Smooth muscle cell (in vitro differentiated cells): ENCODE measurements around the gene KANSL1. TPM values are rescaled to one million over a fixed set of nuclear protein-coding genes. Genes with fewer than 3 reads are reported as not detected.

Experiments used
- DNase-seq: peaks from one replicate; lab custom pipeline; 2025; ENCODE audit not compliant: unreplicated experiment; lab: John Stamatoyannopoulos, UW
- H2AFZ ChIP-seq: fragments of 200-600 bp; sonication (generic); 2 replicates; pipeline ENCODE4 v1.6.0; 2016; ENCODE audit warnings: antibody characterized with exemption, low read depth, mild to moderate bottlenecking
- H3F3A ChIP-seq: fragments of 200-600 bp; sonication (generic); 2 replicates; pipeline ENCODE4 v1.6.0; 2017; ENCODE audit warnings: antibody characterized with exemption, low read depth
- H3K27ac ChIP-seq: fragments of 200-600 bp; sonication (generic); 2 replicates; pipeline ENCODE4 v1.5.1; 2016; ENCODE audit warnings: low read depth, mild to moderate bottlenecking
- H3K27me3 ChIP-seq: fragments of 200-600 bp; sonication (generic); 2 replicates; pipeline ENCODE4 v1.6.1; 2016; ENCODE audit warnings: low read depth, mild to moderate bottlenecking
- H3K36me3 ChIP-seq: fragments of 200-600 bp; sonication (generic); 2 replicates; pipeline ENCODE4 v1.5.1; 2016; ENCODE audit warnings: low read depth
- H3K4me1 ChIP-seq: fragments of 200-600 bp; sonication (generic); 2 replicates; pipeline ENCODE4 v1.5.1; 2016; ENCODE audit warnings: low read depth
- H3K4me2 ChIP-seq: fragments of 200-600 bp; sonication (generic); 2 replicates; pipeline ENCODE4 v1.6.0; 2016; ENCODE audit warnings: mild to moderate bottlenecking
- H3K4me3 ChIP-seq: fragments of 200-600 bp; sonication (generic); 2 replicates; pipeline ENCODE4 v1.5.1; 2016; ENCODE audit warnings: mild to moderate bottlenecking
- H3K79me2 ChIP-seq: fragments of 200-600 bp; sonication (generic); 2 replicates; pipeline ENCODE4 v1.6.0; 2016; ENCODE audit warnings: low read depth, mild to moderate bottlenecking
- H3K9ac ChIP-seq: fragments of 200-600 bp; sonication (generic); 2 replicates; pipeline ENCODE4 v1.6.0; 2016; ENCODE audit warnings: low read depth
- H3K9me3 ChIP-seq: fragments of 200-600 bp; sonication (generic); replicated peaks from 2 replicates; pipeline ENCODE4 v1.5.1; 2016; ENCODE audit warnings: low read depth
- H4K20me1 ChIP-seq: fragments of 200-600 bp; sonication (generic); 2 replicates; pipeline ENCODE4 v1.6.0; 2016; ENCODE audit warnings: low read depth
- WGBS: methylation state at CpG from one replicate; pipeline ENCODE4 v1.1.7; 2016; ENCODE audit warnings: low lambda C conversion rate; 5-methylcytosine and 5-hydroxymethylcytosine counted together
- polyA plus RNA-seq: library from polyadenylated mRNA; unstranded; fragments of >200 nt; fragmentation: Nextera tagmentation; extraction: Ambion mirVana; gene quantifications from 2 replicates; pipeline ENCODE4 v1.2.1, GENCODE V29; 2016
- total RNA-seq: library from RNA; depleted of rRNA; stranded (reverse); fragments of >200 nt; gene quantifications from 2 replicates; pipeline ENCODE4 v1.2.3, GENCODE V29; 2014
- TF ChIP-seq, protein P1 (sequence below): fragments of 200-600 bp; sonication (generic); IDR thresholded peaks from 2 replicates; pipeline ENCODE4 v1.5.1; 2017; ENCODE audit warnings: borderline replicate concordance, mild to moderate bottlenecking, antibody characterized with exemption; ENCODE audit not compliant: insufficient read depth, poor library complexity, severe bottlenecking

KANSL1 gene
- total and polyA plus RNA-seq, 2 experiments from 2014 or later: 16.9 to 69.7 TPM

DNA sequence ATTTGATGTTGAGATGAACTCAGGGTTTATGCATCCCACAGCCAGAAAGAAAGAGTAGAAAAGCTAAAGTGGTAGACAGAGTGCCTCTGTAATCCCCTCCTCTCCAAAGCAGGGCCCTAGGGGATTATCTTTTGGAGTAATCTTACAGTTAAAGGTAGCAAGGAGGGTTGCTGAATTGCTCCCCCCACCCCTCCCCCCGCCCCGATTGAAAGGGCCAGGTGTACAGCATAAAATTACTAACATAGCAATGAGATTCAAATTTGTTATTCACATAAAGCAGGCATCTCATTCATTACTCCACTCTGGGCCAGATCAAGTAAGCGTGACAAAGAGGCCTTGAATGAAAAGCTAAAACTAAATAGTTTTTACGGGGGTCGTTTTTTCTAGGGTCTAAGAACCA lies 121.4 kb downstream of the KANSL1 start:
- H4K20me1 ChIP-seq: peaks cover 94% of the 10 kb centered on the region
- H3K4me1 ChIP-seq: peaks cover 26% of the 10 kb centered on the region
- TF ChIP-seq, protein P1, sequence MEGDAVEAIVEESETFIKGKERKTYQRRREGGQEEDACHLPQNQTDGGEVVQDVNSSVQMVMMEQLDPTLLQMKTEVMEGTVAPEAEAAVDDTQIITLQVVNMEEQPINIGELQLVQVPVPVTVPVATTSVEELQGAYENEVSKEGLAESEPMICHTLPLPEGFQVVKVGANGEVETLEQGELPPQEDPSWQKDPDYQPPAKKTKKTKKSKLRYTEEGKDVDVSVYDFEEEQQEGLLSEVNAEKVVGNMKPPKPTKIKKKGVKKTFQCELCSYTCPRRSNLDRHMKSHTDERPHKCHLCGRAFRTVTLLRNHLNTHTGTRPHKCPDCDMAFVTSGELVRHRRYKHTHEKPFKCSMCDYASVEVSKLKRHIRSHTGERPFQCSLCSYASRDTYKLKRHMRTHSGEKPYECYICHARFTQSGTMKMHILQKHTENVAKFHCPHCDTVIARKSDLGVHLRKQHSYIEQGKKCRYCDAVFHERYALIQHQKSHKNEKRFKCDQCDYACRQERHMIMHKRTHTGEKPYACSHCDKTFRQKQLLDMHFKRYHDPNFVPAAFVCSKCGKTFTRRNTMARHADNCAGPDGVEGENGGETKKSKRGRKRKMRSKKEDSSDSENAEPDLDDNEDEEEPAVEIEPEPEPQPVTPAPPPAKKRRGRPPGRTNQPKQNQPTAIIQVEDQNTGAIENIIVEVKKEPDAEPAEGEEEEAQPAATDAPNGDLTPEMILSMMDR: no peak
- H3K36me3 ChIP-seq: peaks cover 2% of the 10 kb centered on the region
- no peaks in the 10 kb centered on the region for H3K27me3 ChIP-seq
- no peaks in the 10 kb centered on the region for H3K9me3 ChIP-seq
- DNase-seq: no peak
- no peak overlapping the region for H3K4me3 ChIP-seq
- H3K27ac ChIP-seq: peak overlapping the region; percentile 67
- H3F3A ChIP-seq: no peaks in the 10 kb centered on the region
- H3K79me2 ChIP-seq: peaks cover 79% of the 10 kb centered on the region
- H3K9ac ChIP-seq: no peak overlapping the region
- WGBS: 84% methylated on average over 5 of the region's 5 CpGs
- H3K4me2 ChIP-seq: no peak overlapping the region
- H2AFZ ChIP-seq: no peak overlapping the region

DNA sequence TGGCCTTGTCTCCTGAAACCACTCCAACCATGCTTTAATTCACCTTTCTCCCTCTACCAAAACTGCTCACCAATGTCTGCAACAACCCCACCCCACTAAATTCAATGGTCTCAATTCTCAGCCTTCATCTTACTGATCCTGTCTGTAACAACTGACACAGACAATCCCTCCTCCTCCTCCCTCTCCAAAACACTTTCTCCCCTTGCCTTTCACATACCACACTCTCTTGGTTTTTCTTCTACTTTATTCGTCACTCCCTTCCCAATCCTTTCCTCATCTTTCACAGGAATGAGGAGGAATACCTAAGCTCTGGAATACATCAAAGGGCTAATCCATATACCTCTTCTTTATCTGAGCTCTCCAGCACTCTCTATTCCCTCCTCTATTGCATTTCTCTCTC lies 128.8 kb downstream of the KANSL1 start:
- Histone ChIP-seq H3K36me3 (peaks cover 7% of the 10 kb centered on the region), H3K27me3 (no peaks in the 10 kb centered on the region), H3K4me1 (no peaks in the 10 kb centered on the region), H3K9ac (no peak overlapping the region), H3K79me2 (peaks cover 46% of the 10 kb centered on the region), H3F3A (no peaks in the 10 kb centered on the region), H3K4me2 (no peak overlapping the region), H3K4me3 (no peak overlapping the region), H4K20me1 (peaks cover 70% of the 10 kb centered on the region), H3K27ac (peak overlapping the region; percentile 83), H2AFZ (no peak overlapping the region), H3K9me3 (no peaks in the 10 kb centered on the region)
- no peak for DNase-seq
- TF ChIP-seq, protein P1: no peak
- 91% methylated on average over 1 of the region's 1 CpG for WGBS

DNA sequence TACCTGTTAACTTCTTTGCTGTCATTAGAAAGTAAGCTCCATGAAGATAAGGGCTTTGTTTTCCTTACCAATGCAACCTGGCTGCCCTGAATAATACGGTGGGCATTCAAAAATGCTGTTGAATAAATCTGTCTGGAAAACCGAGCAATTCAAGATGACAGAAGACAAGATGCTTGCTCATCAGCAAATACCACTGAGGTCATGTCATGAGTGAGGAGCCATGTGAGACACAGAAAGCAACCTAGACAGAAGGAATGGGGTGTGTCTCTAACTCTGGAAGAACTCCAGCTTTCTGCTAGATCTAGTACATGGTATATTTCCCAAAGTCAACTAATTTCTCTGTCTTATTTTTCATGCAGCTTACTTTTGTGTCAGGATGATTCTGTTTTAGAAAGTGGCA lies 130.0 kb downstream of the KANSL1 start:
- Histone ChIP-seq H3K27ac (peak overlapping the region; percentile 83), H4K20me1 (peaks cover 66% of the 10 kb centered on the region), H2AFZ (no peak overlapping the region), H3K4me1 (no peaks in the 10 kb centered on the region), H3K27me3 (no peaks in the 10 kb centered on the region), H3K4me3 (no peak overlapping the region), H3K36me3 (peaks cover 7% of the 10 kb centered on the region), H3K79me2 (peaks cover 36% of the 10 kb centered on the region), H3F3A (no peaks in the 10 kb centered on the region), H3K9me3 (no peaks in the 10 kb centered on the region), H3K4me2 (no peak overlapping the region), H3K9ac (peak overlapping the region; percentile 21)
- TF ChIP-seq, protein P1: no peak
- DNase-seq: no peak
- 36% methylated on average over 2 of the region's 2 CpGs for WGBS

DNA sequence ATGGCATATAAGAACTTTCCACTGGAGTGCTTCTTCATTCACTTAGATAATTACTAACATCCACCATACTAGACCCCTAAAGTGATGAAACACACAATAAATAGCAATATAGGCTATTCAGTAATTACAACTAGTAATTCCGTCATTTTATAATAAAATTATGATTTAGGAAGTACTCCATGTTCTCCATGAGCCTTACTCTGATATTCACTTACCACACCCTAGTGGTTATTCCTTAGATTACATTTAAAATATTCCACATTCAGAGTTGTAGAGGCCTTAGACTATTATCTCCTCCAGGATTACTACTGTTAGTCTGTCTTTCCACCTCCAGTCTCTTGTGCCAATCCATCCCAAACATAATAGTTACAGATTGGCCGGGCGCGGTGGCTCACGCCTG lies 131.8 kb downstream of the KANSL1 start:
- Histone ChIP-seq H3K27me3 (no peaks in the 10 kb centered on the region), H3K79me2 (peaks cover 28% of the 10 kb centered on the region), H3K4me2 (no peak overlapping the region), H3K4me3 (no peak overlapping the region), H2AFZ (no peak overlapping the region), H3K4me1 (peaks cover 11% of the 10 kb centered on the region), H3K27ac (no peak overlapping the region), H3K36me3 (peaks cover 1% of the 10 kb centered on the region), H4K20me1 (peaks cover 68% of the 10 kb centered on the region), H3K9ac (no peak overlapping the region), H3K9me3 (no peaks in the 10 kb centered on the region), H3F3A (no peaks in the 10 kb centered on the region)
- WGBS: 93% methylated on average over 5 of the region's 5 CpGs
- TF ChIP-seq, protein P1: peak; percentile 28
- DNase-seq: no peak
